Mucosa of rectum (tissue), 2 donors: ENCODE results near the gene DYNC1H1.

Experiments
- H3K27ac ChIP-seq, 2 donors: one replicate each; pipeline ENCODE4 v1.7.0; 2013; ENCODE audit warnings: inconsistent platforms in 2 of 2, low read depth in 2 of 2, low read length in 2 of 2
- H3K27me3 ChIP-seq, 2 donors: one replicate each; pipeline ENCODE4 v1.7.0; 2013; ENCODE audit warnings: low read length in 2 of 2; ENCODE audit not compliant: control insufficient read depth in 2 of 2, insufficient read depth in 2 of 2
- H3K36me3 ChIP-seq, 2 donors: one replicate each; pipeline ENCODE4 v1.7.0; 2013; ENCODE audit warnings: low read length in 2 of 2; ENCODE audit not compliant: control insufficient read depth in 2 of 2, insufficient read depth in 2 of 2
- H3K4me1 ChIP-seq, 2 donors: one replicate each; pipeline ENCODE4 v1.7.0; 2013; ENCODE audit warnings: low read length in 2 of 2, mild to moderate bottlenecking in 1 of 2; ENCODE audit not compliant: control insufficient read depth in 2 of 2, insufficient read depth in 2 of 2
- H3K4me3 ChIP-seq, 2 donors: one replicate each; pipeline ENCODE4 v1.7.0; 2013; ENCODE audit warnings: low read length in 2 of 2
- H3K9ac ChIP-seq, 2 donors: one replicate each; pipeline ENCODE4 v1.7.0; 2013; ENCODE audit warnings: low read length in 2 of 2, low read depth in 1 of 2, mild to moderate bottlenecking in 1 of 2
- H3K9me3 ChIP-seq, 2 donors: one replicate each; pipeline ENCODE4 v1.7.0; 2013; ENCODE audit warnings: low read length in 2 of 2; ENCODE audit not compliant: control insufficient read depth in 2 of 2
- donor health status: healthy.
- donor health status: Normal muscosa, but diverticular disease.

Gene DYNC1H1

GRCh38 chr14:101926620-101927019 lies 37.8 kb upstream of the DYNC1H1 start:
- peaks cover 10 to 21% of the 10 kb centered on the region in 2 donors for H3K36me3 ChIP-seq
- H3K9ac ChIP-seq, result no peak overlapping the region
- H3K4me3 ChIP-seq, result no peak overlapping the region
- H3K4me1 ChIP-seq, result peaks cover 4 to 5% of the 10 kb centered on the region in 2 donors
- H3K9me3 ChIP-seq, result no peaks in the 10 kb centered on the region
- no peaks in the 10 kb centered on the region for H3K27me3 ChIP-seq
- no peak overlapping the region for H3K27ac ChIP-seq

GRCh38 chr14:101927859-101928258 lies 36.5 kb upstream of the DYNC1H1 start:
- no peak overlapping the region for H3K9ac ChIP-seq
- peaks cover 4 to 17% of the 10 kb centered on the region in 2 donors for H3K36me3 ChIP-seq
- H3K27me3 ChIP-seq, result no peaks in the 10 kb centered on the region
- H3K4me3 ChIP-seq, result no peak overlapping the region
- H3K9me3 ChIP-seq, result no peaks in the 10 kb centered on the region
- H3K4me1 ChIP-seq, result peaks cover 4 to 5% of the 10 kb centered on the region in 2 donors
- H3K27ac ChIP-seq, result peak overlapping the region in 1 of 2 donors; percentile 49

GRCh38 chr14:101928415-101928841 lies 35.9 kb upstream of the DYNC1H1 start:
- Histone ChIP-seq H3K9ac (no peak overlapping the region), H3K27me3 (no peaks in the 10 kb centered on the region), H3K36me3 (peaks cover 4 to 16% of the 10 kb centered on the region in 2 donors), H3K27ac (peak overlapping the region in 1 of 2 donors; percentile 49), H3K4me1 (peaks cover 4 to 5% of the 10 kb centered on the region in 2 donors), H3K4me3 (no peak overlapping the region), H3K9me3 (no peaks in the 10 kb centered on the region)

GRCh38 chr14:101929096-101929495 lies 35.3 kb upstream of the DYNC1H1 start:
- Histone ChIP-seq H3K9me3 (no peaks in the 10 kb centered on the region), H3K27me3 (no peaks in the 10 kb centered on the region), H3K9ac (no peak overlapping the region), H3K36me3 (peaks cover 4 to 12% of the 10 kb centered on the region in 2 donors), H3K4me3 (no peak overlapping the region), H3K4me1 (peaks cover 4 to 5% of the 10 kb centered on the region in 2 donors), H3K27ac (no peak overlapping the region)

GRCh38 chr14:101929946-101930345 lies 34.4 kb upstream of the DYNC1H1 start:
- Histone ChIP-seq H3K4me1 (peaks cover 4 to 5% of the 10 kb centered on the region in 2 donors), H3K9me3 (no peaks in the 10 kb centered on the region), H3K36me3 (peaks cover 4 to 10% of the 10 kb centered on the region in 2 donors), H3K9ac (no peak overlapping the region), H3K4me3 (no peak overlapping the region), H3K27ac (no peak overlapping the region), H3K27me3 (no peaks in the 10 kb centered on the region)

GRCh38 chr14:101932673-101933072 lies 31.7 kb upstream of the DYNC1H1 start:
- no peak overlapping the region for H3K27ac ChIP-seq
- no peaks in the 10 kb centered on the region for H3K9me3 ChIP-seq
- no peaks in the 10 kb centered on the region for H3K27me3 ChIP-seq
- H3K9ac ChIP-seq, result no peak overlapping the region
- H3K4me1 ChIP-seq, result peaks cover 4 to 5% of the 10 kb centered on the region in 2 donors
- no peaks in the 10 kb centered on the region for H3K36me3 ChIP-seq
- no peak overlapping the region for H3K4me3 ChIP-seq

GRCh38 chr14:101933209-101933608 lies 31.2 kb upstream of the DYNC1H1 start:
- H3K9ac ChIP-seq, result no peak overlapping the region
- no peaks in the 10 kb centered on the region for H3K36me3 ChIP-seq
- no peaks in the 10 kb centered on the region for H3K9me3 ChIP-seq
- H3K4me1 ChIP-seq, result peaks cover 4% of the 10 kb centered on the region in 2 donors
- H3K27me3 ChIP-seq, result no peaks in the 10 kb centered on the region
- no peak overlapping the region for H3K4me3 ChIP-seq
- H3K27ac ChIP-seq, result no peak overlapping the region

GRCh38 chr14:101934601-101935150 lies 29.7 kb upstream of the DYNC1H1 start:
- Histone ChIP-seq H3K4me3 (no peak overlapping the region), H3K27ac (no peak overlapping the region), H3K4me1 (no peaks in the 10 kb centered on the region), H3K36me3 (no peaks in the 10 kb centered on the region), H3K9ac (no peak overlapping the region), H3K9me3 (no peaks in the 10 kb centered on the region), H3K27me3 (peaks cover 0 to 2% of the 10 kb centered on the region in 2 donors)

- Histone ChIP-seq H3K9ac (no peak overlapping the region), H3K36me3 (no peaks in the 10 kb centered on the region), H3K4me1 (no peaks in the 10 kb centered on the region), H3K27me3 (peaks cover 0 to 2% of the 10 kb centered on the region in 2 donors), H3K4me3 (no peak overlapping the region), H3K9me3 (no peaks in the 10 kb centered on the region), H3K27ac (no peak overlapping the region)
Observed at GRCh38 chr14:101937926-101938767, 26.2 kb upstream of the DYNC1H1 start.

GRCh38 chr14:101939646-101940170 lies 24.7 kb upstream of the DYNC1H1 start:
- Histone ChIP-seq H3K36me3 (no peaks in the 10 kb centered on the region), H3K9ac (no peak overlapping the region), H3K4me1 (no peaks in the 10 kb centered on the region), H3K9me3 (no peaks in the 10 kb centered on the region), H3K27me3 (peaks cover 0 to 2% of the 10 kb centered on the region in 2 donors), H3K27ac (no peak overlapping the region), H3K4me3 (no peak overlapping the region)
